Pulmonary artery endothelial cell (primary cell): Measurements from ENCODE around the gene THAP4. TPM values are rescaled to one million over a fixed set of nuclear protein-coding genes. Genes with fewer than 3 reads are reported as not detected.

Source experiments
- DNase-seq: peaks from one replicate; pipeline ENCODE4 v3.0.0-alpha.2; 2011; ENCODE audit warnings: low read depth, low spot score
- total RNA-seq: library from RNA; depleted of rRNA; stranded (reverse); fragments of >200 nt; gene quantifications from 2 replicates; pipeline ENCODE4 v1.2.3, GENCODE V29; 2014

The THAP4 gene
- total RNA-seq, 1 donor from 2014 or later, result 56.6 TPM

DNA sequence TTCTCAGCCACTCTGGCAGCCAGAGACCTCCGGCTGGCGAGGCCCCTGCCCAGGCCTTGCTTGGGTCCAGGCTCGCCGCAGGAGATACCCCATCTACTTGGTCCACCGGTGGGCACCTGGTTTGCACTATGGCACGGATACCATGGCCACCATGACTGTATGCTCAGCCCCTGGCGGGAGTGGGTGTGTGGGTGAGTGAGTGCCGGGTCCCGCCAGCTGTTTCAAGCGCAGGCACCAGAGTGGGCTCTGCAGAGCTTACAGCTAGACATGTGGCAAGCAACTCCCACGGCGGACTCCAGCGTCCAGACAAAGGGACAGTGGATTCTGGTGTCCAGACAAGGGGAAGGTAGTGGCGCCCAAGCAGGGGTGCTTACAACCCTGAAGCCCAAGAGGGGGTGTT is 2.0 kb upstream of the THAP4 start:
- DNase-seq, result no peak

DNA sequence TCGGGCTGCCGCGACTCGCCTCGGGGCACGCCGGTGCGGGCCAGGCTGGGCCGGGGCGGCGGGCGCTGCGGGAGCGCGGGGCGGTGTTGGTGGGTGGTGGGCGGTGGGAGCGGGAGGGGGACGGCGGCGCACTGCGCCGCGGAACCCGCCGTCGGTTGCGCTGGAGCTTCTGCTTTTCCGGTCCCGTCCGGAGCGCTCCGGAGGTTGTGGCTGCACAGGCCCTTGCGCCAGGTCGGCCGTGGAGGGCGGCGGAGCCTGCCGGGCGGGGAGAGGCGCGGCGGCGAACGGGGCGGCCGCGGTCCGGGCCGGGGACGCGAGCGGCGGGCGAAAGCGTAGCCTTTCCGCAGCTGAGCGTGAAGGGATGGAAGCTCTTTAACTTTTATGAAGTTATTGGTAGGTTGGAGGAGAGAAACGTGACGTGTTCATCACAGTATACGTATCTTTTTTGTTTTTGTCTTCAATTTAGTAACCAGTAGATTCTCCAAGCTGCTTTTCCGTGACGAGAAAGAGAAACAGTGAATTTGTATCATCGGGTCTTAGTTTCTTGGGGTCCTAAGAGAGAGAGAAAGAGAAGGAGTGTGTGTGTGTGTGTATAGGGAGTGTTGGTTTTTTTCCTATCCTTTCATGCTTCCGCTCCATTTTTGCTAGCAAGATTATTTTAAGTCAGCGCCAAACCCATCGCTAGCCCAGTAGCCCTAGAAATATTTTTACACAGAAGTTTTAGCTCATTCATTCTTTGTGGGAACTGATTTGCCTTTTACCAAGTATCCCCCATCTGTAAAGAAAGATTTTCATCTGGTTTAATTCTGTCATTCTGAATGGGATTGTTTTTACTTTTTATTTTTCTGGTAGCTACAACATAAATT is 1.1 kb upstream of the THAP4 start:
- no peak for DNase-seq

DNA sequence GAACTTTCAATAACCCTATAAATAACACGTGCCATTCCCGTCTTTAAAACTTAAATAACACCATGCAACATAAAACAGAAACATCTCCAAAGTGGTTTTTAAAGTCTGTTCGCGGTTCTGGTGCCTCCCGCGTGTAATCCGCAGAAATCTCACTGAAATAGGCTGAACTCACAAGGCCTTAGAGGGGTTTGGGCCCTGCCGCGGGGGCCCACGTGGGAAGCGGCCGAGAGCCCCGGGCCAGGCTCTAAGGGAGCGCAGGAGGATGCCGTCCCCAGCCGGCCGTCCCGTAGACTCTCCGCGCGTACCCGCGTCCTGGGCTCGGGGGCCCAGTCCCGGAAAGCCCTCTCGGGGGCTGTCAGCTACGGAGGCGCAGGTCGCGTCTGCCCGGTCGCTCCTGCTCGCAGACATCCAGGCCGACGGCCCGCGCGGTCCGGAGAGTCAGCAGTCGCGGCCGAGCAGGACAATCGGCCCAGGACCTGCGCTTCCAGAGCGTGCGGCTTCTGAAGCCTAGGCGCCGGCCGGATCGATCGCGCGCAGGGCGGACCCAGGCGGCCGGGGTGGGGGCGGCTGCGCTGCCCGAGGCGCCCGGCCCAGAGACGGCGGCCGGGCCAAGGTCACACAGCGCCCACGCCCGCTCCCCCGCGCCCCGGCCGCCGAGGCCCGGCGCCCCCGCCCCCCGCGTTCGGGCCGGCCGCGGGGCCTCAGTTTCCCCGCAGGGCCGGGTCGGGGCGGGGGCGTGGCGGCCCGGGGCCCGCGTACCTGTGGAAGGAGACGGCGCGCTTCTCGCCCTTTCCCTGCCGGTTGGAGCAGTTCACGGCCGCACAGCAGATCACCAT is 558 bp downstream of the THAP4 start:
- no peak for DNase-seq

DNA sequence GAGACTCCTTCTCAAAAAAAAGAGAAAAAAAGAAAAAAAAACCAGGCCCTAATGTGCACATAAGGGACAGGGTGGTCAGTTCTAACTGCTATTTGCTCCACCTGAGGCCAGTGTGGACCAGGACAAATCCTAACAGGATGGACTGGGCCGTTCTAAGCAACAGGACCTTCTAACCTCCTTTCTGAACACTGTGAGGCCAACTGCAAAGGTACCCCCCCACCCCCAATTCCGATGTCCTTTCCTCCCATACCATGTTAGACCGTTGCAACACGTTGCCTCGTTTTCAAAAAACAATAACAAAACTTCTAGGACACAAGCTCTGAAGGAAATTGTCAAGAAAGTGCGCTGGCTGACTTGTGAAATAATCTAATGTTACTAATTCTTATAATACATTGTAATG is 1.2 kb downstream of the THAP4 start:
- DNase-seq, result no peak

DNA sequence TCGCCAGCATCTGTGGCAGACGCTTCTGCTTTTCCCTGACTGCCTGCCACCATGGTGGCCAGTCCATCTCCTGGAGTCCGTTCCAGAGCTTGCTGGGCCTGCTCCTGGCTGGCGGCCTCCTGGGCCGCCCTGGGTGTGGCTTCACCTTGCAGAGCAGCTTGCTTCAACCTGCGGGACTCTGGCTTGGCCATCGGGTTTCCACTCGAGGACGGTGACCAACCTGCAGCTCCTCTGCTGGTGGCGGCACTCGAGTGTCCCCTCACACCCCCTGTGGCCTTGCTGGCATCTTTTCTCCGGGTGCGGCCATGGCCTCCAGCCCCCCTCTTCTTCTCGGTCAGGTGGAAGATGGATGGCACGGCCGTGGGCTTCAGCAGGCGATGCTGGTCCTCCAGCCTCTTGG is 3.4 kb downstream of the THAP4 start:
- no peak for DNase-seq

DNA sequence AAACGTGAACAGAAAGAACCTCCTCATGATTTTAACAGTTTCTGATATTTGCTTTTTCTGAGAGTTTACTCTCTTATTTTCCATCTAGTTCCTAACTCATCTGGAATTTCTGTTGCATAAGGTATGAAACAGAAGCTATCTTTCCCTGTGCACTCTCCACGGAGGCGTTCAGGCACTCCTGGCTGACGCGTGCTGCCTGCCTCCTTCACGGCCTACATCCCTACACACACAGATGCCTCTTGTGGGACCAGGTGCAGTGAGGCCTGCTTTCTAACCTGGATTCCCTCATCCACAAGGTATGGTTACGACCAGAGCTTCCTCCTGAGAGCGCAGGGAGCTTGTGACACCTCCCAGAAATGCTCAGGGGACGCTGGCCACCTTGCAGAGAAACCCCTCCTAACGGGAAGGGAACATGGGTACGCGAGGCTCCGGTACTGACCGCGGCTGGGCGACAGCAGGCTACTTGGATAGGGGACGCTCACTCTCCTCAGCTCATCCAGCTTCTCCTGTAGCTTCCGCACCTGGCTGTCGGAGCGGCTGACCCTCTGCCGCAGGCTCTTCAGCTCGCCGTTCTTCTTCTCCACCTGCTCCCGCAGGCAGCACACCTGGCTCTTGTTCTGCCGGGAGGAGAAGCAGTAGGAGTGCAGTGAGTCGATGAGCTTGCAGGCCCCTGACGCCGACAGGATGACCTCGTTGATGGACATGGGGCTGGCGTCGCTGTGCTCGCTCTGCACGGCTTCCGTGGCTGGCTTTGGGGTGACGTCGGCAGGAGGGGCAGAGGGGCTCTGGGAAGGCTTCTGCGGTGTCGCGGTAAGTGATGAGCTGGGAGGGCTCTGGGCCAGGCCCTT is 4.3 kb downstream of the THAP4 start:
- DNase-seq, result no peak

DNA sequence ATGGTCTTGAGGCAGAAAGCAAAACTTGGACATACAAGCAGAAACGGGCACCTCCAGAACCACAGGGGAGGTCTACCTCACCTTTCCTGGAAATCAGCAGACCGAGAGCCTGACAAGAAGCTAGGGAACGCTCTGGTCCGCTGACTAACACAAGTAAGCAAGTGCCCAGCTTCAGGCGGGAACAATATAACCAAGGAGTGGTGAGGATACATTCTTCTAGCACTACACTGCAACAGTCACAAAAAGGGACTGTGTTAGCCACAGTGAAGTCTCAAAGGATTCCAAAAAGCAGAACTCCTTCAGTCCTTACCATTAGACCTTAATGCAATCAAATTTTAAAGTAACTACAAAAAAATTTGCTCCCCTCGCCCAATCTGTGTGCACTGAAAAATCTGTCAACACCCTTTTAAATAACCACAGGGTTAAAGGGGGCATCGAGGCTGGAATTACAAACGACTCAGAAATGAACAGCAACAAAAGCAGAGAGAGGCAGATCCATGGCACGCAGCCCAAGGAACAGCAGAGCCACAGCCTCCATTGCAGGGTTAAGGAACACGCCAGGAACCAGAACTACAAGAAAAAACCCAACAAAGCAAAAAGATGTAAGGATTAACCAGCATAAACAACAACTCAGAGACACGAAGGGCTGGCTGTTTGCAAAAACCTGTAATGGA is 7.1 kb downstream of the THAP4 start:
- DNase-seq, result no peak

DNA sequence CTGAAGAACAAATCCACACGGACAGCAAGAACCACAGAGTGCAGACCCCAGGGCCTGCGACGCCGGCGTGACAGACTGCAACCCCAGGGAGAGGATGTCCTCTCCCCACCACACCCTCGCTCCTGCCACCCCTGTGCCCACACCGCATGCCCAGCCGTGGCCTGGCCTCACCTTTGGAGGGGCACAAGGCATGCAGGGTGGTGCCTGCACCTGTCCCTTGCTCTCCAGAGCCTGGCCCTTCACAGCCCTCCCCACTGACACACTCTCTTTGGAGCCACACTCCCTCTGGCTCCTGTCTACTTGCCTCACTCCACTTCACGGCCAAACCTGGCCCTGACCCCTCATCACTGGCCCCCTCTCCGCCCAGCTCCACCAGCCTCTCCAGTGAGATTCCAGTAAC is 9.3 kb downstream of the THAP4 start:
- no peak for DNase-seq

DNA sequence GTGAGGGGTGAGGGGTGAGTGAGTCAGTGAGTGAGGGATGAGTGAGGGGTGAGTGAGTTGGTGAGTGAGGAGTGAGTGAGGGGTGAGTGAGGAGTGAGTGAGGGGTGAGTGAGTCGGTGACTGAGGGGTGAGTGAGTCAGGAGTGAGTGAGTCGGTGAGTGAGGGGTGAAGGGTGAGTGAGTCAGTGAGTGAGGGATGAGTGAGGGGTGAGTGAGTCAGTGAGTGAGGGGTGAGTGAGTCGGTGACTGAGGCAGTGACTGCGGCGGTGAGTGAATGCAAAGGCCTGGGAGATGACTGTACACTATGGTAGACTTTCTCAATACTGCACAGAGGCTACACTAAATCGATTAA is 16.6 kb downstream of the THAP4 start:
- DNase-seq, result no peak

DNA sequence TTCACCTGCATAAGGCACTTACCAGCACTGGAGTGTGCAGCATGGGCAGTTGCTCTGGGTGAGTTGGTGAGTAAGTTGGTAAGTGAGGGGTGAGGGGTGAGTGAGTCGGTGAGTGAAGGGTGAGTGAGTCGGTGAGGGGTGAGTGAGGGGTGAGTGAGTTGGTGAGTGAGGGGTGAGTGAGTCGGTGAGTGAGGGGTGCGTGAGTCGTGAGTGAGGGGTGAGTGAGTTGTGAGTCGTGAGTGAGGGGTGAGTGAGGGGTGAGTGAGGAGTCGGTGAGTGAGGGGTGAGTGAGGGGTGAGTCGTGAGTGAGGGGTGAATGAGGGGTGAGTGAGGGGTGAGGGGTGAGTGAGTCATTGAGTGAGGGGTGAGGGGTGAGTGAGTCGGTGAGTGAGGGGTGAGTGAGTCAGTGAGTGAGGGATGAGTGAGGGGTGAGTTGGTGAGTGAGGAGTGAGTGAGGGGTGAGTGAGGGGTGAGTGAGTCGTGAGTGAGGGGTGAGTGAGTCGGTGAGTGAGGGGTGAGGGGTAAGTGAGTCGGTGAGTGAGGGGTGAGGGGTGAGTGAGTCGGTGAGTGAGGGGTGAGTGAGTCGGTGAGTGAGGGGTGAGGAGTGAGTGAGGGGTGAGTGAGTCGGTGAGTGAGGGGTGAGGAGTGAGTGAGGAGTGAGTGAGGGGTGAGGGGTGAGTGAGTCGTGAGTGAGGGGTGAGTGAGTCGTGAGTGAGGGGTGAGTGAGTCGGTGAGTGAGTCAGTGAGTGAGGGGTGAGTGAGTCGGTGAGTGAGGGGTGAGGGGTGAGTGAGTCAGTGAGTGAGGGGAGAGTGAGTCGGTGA is 17.1 kb downstream of the THAP4 start:
- no peak for DNase-seq

DNA sequence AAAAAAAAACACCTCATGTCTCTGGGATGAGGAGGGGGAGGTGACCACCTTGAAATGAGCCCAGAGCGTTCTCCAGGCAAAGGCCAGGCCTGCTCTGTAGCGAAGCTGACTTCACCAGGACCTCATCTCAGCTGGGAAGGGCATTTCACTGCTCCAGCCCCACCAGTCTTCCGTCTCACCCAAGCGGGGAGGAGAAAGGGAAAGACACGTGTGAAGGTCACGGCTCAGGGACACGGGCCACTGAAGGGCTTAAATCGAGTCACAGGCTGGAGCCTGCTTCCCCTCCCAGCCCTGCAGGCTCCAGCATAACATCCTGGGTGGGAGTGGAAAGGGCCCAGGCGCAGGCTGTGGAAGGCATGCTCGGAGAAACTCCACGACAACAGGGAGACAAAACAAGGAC is 18.1 kb downstream of the THAP4 start:
- DNase-seq, result no peak

DNA sequence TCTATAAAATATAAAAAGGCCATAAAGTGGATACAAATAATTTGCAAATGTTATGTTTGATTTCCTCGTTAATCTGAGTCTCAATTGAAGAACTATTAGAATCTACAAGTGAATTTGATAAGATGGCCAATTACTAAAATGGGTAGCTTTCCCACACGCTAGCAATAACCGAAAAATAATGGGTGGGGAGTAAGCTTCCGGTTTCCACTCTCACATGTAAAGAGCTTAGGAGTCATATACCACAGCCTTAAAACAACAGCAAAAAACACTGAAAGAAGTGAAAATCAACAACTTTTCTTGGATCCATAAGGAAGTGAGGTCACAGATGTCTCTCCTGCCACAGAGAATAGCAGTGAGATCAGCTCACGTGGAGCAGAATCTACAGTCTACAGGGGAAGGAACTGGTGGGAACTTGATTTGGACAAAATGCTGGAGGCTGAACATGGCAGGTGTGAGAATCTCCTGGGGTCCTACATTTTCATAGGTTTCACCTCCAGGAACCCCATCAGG is 18.6 kb downstream of the THAP4 start:
- DNase-seq, result no peak

DNA sequence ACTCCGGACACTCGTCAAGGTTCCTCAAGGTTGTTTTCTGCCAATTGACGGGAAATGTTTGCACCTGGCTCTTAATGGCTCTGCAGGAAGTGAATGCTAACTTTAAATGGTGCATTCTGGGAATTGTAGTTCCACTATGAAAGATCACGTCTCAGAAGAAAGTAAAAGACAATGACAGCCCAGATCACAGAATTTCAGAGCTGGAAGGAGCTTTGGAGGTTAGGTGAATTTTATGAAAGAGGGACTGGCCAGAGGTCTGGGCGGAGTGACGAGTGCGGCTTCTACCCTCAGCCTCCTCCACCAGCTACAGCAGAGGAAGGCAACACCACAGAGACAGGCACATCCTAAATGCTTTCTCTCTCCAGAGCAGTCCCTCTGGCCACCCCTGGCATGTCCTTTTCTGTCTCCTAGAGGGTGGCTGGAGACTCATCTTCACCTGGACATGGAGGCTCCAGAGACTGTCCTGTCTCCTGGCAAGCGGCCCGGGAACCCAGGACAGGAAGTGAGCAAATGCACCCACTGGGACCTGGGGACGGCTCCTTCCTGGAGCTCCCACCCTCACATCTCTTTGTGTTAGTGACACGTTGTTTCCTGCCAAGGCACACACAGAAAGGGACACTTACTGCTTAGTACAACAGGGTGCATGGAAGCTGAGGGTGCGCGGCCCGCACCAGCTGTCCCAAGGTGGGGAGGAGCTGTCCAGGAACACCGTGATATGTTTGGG is 19.4 kb downstream of the THAP4 start:
- no peak for DNase-seq

DNA sequence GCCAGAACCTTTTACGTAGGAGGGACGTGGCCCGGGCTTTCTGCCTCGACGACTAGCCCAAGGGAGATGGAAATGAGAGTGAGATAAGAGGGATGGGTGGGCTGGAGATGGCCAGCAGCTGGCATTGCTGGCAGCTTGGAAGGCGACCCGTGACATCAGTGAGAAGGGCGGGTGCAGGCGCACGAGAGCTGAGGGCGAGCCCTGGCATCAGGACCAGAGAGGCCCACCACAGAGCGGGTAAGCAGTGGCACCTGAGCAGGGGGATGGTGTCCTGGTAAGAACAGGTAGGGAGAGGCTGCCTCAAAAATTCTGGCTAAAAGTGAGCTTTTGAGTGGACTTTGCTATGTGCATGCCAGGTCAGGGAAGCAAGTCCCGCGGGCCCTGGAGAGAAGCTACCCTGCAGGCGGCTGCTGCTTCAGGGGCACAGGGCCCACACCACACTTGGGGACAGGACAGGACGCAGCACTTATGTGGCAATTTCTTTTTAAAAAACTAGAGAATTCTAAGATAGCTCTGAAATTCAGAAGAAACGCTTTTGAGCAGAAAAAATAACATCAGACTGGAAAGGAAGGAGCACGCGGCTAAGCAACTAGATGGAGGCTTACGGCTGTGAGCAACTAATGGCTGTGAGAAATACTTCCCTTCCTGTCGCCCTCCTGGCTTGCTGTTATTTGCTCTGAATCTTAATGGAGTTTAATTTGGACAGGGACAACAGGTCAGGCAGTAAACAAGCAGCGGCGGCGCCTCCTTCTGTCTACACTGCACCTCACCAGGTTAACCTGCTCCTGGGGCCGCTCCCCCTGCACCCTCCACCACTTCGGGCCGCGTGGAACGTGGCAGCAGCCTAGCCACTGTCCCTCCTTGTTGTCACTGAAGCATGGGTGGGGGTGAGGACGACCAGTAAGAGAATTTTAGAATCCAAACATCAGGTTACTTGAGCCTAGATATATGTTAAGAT is 20.5 kb downstream of the THAP4 start:
- no peak for DNase-seq

DNA sequence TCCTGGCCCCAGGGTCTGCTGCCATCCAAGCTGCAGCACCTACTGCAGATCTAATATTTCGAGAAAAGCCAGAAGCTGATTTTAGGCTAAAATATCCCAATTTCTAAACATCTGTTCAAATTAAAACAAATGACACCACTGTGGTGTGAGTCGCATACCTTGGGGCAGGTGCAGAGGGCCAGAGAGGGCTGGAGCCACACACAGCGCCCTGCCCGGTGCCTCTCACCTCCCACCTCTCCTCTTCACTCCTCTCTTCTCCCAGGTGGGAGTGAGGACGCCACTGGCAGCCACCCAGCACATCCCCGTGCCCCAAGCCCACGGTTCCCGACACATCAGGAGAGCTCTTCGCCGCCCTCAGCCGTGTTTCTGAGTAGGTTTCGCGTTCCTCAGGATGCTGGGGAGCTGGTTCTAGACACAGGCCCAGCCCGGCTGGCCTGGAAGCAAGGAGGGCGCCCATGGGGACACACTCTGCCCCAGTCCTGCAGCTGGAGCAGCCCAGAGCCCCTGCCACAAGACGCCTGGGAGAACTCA is 21.4 kb downstream of the THAP4 start:
- no peak for DNase-seq

DNA sequence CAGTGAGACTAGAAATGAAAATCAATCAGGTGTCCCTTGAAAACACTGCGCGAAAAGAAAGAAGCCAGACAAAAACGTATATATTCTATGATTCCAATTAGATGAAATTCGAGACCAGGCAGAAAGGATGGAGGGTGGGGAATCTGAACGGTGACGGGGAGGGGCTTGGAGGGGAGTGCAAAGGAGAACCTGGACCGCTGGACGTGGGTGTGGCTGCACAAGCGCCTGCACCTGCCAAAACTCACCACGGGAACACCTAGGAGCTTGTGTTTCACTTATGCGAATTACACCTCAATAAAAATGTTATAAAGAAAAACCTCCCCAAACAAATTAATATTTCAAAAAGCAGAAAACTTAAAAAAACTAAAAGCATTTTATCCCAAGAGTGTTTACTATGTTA is 21.9 kb downstream of the THAP4 start:
- DNase-seq, result no peak

DNA sequence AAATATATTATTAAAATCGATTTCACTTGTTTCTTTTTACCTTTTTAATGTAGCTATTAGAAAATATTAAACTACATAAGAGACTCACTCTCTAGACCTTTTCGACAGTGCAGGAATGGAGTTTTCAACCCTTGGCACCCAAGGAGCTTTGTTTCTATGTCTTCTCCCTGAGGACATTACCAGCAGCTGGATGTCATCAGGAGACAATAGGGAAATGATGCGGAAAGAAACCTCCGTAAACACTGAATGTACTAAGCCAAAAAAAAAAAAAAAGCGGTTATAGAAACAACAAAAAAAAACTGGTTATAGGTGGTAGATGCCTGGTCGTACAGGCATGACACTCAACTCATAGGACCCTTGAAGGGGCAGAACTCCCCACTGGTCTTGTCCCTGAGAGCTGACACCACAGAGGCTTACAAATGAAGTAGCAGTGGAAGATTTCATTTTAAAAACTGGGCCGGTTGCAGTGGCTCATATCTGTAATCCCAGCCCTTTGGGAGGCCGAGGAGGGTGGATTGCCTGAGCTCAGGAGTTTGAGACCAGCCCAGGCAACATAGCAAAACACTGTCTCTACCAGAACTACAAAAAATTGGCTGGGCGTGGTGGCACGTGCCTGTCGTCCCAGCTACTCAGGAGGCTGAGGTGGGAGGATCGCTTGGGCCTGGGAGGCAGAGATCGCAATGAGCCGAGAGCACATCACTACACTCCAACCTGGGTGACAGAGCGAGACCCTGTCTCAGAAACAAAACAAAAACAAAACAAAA is 23.8 kb downstream of the THAP4 start:
- DNase-seq, result no peak
